Right lobe of liver (tissue), 4 donors: ENCODE measurements around the gene STRC.

Source experiments
- CTCF ChIP-seq, 4 donors: fragments of 200-600 bp in 3 of 4; fragments of 450-650 bp in 1 of 4; IDR thresholded peaks; one replicate each; pipeline versions ENCODE4 v1.5.1 to v1.8.0; 2016 to 2022; ENCODE audit warnings: antibody characterized with exemption in 4 of 4, mild to moderate bottlenecking in 2 of 4
- POLR2A ChIP-seq: fragments of 450-650 bp; IDR thresholded peaks from one replicate; pipeline ENCODE4 v1.6.1; 2017; ENCODE audit warnings: antibody characterized with exemption, mild to moderate bottlenecking
- donor health status: DM: no; HTN: no; CAD: no.
- donor health status: DM: no; HTN: no; CAD: no.
- donor health status: DM: no; HTN: yes; CAD: no.

GRCh38 chr15:43552986-43553385 is 65.6 kb downstream of the STRC start:
- TF ChIP-seq POLR2A (no peak), CTCF (IDR thresholded peaks at IDR 0.05) (no peak)
